HCT116 (cell line): ENCODE data around the gene PRKG1. TPM values are rescaled to one million over a fixed set of nuclear protein-coding genes. Genes with fewer than 3 reads are reported as not detected.

Experiments used
- ATAC-seq: fragments of 200-7000 bp; cut with Tn5 transposase; 2 replicates; pipeline ENCODE4 v1.9.1; 2020; ENCODE audit warnings: mild to moderate bottlenecking, moderate library complexity
- BruUV-seq: library from RNA; stranded (reverse); fragments of 400-500 nt; replicated peaks from 2 replicates; lab custom pipeline; 2021; lab: Mats Ljungman, UMichigan
- CTCF ChIA-PET: fragments of 300-600 bp; sonication (Branson Sonifier 250); formaldehyde crosslinking; loops from one replicate; lab custom pipeline; 2021; ENCODE audit warnings: antibody characterized with exemption; lab: Charles Lee
- POLR2A ChIA-PET: fragments of 300-600, 350-600 bp; sonication (Branson Sonifier 250); formaldehyde crosslinking; loops from one replicate; lab custom pipeline; 2021; ENCODE audit warnings: antibody characterized with exemption; lab: Charles Lee
- RAD21 ChIA-PET, 2 experiments: fragments of 300-600 bp; sonication (Branson Sonifier 250); formaldehyde crosslinking; loops; one replicate each; lab custom pipeline; 2023; ENCODE audit warnings: low total read pairs in 2 of 2; ENCODE audit not compliant: uncharacterized antibody in 2 of 2, unreplicated experiment in 2 of 2, low non-redundant PET in 1 of 2; lab: Charles Lee
- DNase-seq: peaks from one replicate; pipeline ENCODE4 v3.0.0-alpha.2; 2010; ENCODE audit warnings: low read depth, low spot score
- H2AFZ ChIP-seq: fragments of 200-600 bp; shearing (Covaris generic), sonication (generic); 2 replicates; pipeline ENCODE4 v1.6.1; 2017; ENCODE audit warnings: low read depth, mixed run types, mixed read lengths, antibody characterized with exemption, low read length; ENCODE audit not compliant: poor library complexity, severe bottlenecking
- H3K27ac ChIP-seq: 2 replicates; pipeline ENCODE4 v1.5.1; 2012; ENCODE audit warnings: low read depth, low read length
- H3K27me3 ChIP-seq: fragments of 200-600 bp; sonication (generic); 2 replicates; pipeline ENCODE4 v1.6.1; 2016; ENCODE audit warnings: mixed run types, low read length, mixed read lengths; ENCODE audit not compliant: insufficient read depth
- H3K36me3 ChIP-seq, 2 experiments: fragments of 200-500 bp in 1 of 2; fragments of 200-600 bp in 1 of 2; sonication (Bioruptor generic) in 1 of 2; sonication (generic) in 1 of 2; 2 replicates each; pipeline versions ENCODE4 v1.5.1 to v1.6.1; 2014 to 2016; ENCODE audit warnings: low read length in 2 of 2, inconsistent platforms in 1 of 2, mixed read lengths in 1 of 2, mixed run types in 1 of 2; ENCODE audit not compliant: insufficient read depth in 2 of 2, control insufficient read depth in 1 of 2
- H3K4me1 ChIP-seq, 2 experiments: fragments of 200-600 bp in 1 of 2; sonication (generic) in 1 of 2; 2 replicates each; pipeline versions ENCODE4 v1.5.1 to v1.6.1; 2012 to 2017; ENCODE audit warnings: low read length in 2 of 2, inconsistent platforms in 1 of 2, mild to moderate bottlenecking in 1 of 2, mixed read lengths in 1 of 2, mixed run types in 1 of 2, moderate library complexity in 1 of 2; ENCODE audit not compliant: insufficient read depth in 2 of 2, control insufficient read depth in 1 of 2
- H3K4me2 ChIP-seq: fragments of 200-600 bp; sonication (generic); 2 replicates; pipeline ENCODE4 v1.6.1; 2017; ENCODE audit warnings: mixed run types, low read length, mixed read lengths
- H3K4me3 ChIP-seq, 2 experiments: fragments of 200-600 bp in 1 of 2; sonication (generic) in 1 of 2; replicated peaks in 1 of 2; 2 replicates each; pipeline ENCODE4 v1.5.1; 2011 to 2016; ENCODE audit warnings: low read length in 2 of 2, control low read depth in 1 of 2, low read depth in 1 of 2, mild to moderate bottlenecking in 1 of 2, mixed read lengths in 1 of 2, mixed run types in 1 of 2
- H3K79me2 ChIP-seq: fragments of 200-600 bp; sonication (generic); 2 replicates; pipeline ENCODE4 v1.6.1; 2017; ENCODE audit warnings: mild to moderate bottlenecking, mixed run types, low read length, moderate library complexity, mixed read lengths; ENCODE audit not compliant: insufficient read depth
- H3K9ac ChIP-seq: fragments of 200-600 bp; sonication (generic); 2 replicates; pipeline ENCODE4 v1.6.1; 2016; ENCODE audit warnings: low read length, mixed read lengths
- H3K9me2 ChIP-seq: fragments of 200-600 bp; sonication (generic), shearing (Covaris generic); 2 replicates; pipeline ENCODE4 v1.6.1; 2017; ENCODE audit warnings: mixed run types, mild to moderate bottlenecking, moderate library complexity; ENCODE audit not compliant: insufficient read depth
- H3K9me3 ChIP-seq, 2 experiments: fragments of 200-500 bp in 1 of 2; fragments of 200-600 bp in 1 of 2; sonication (Bioruptor generic) in 1 of 2; sonication (generic) in 1 of 2; 2 replicates each; pipeline ENCODE4 v1.6.1; 2014 to 2017; ENCODE audit warnings: low read length in 2 of 2, mixed read lengths in 2 of 2, inconsistent platforms in 1 of 2, low read depth in 1 of 2, mild to moderate bottlenecking in 1 of 2, mixed run types in 1 of 2, moderate library complexity in 1 of 2; ENCODE audit not compliant: control insufficient read depth in 1 of 2, insufficient read depth in 1 of 2
- H4K20me1 ChIP-seq: fragments of 200-600 bp; sonication (generic), shearing (Covaris generic); 2 replicates; pipeline ENCODE4 v1.6.1; 2017; ENCODE audit warnings: mixed run types, mild to moderate bottlenecking, moderate library complexity; ENCODE audit not compliant: insufficient read depth
- CEBPB ChIP-seq: IDR thresholded peaks from 2 replicates; pipeline ENCODE4 v1.6.1; 2012; ENCODE audit warnings: low read depth
- ELF1 ChIP-seq: IDR thresholded peaks from 2 replicates; pipeline ENCODE4 v1.6.1; 2012; ENCODE audit warnings: low read depth, borderline replicate concordance
- JUND ChIP-seq: IDR thresholded peaks from 2 replicates; pipeline ENCODE4 v1.6.1; 2012
- POLR2A ChIP-seq: IDR thresholded peaks from 2 replicates; pipeline ENCODE4 v1.7.0; 2011; ENCODE audit warnings: borderline replicate concordance; ENCODE audit not compliant: insufficient read depth, insufficient read length; ENCODE audit errors: extremely low read depth
- SRF ChIP-seq: IDR thresholded peaks from 2 replicates; pipeline ENCODE4 v1.6.1; 2012; ENCODE audit warnings: low read depth
- YY1 ChIP-seq: IDR thresholded peaks from 2 replicates; pipeline ENCODE4 v1.6.1; 2011; ENCODE audit warnings: low read length, low read depth, moderate library complexity, mild to moderate bottlenecking; ENCODE audit not compliant: insufficient replicate concordance; ENCODE audit errors: extremely low read depth
- ZFX ChIP-seq: fragments of 450-650 bp; IDR thresholded peaks from 2 replicates; pipeline ENCODE4 v1.6.1; 2017
- intact Hi-C: fragments of 100-400 bp; cut with micrococcal nuclease; formaldehyde crosslinking; loops from 2 replicates; pipeline ENCODE4 v1.10.0; 2022
- total RNA-seq: library from RNA; stranded (reverse); gene quantifications from one replicate; pipeline ENCODE4 v1.2.1, GENCODE V29; 2021; ENCODE audit not compliant: unreplicated experiment
- TF ChIP-seq, protein P1 (sequence below): IDR thresholded peaks from 2 replicates; pipeline ENCODE4 v1.6.1; 2011; ENCODE audit warnings: mild to moderate bottlenecking, low read length, moderate library complexity; ENCODE audit not compliant: insufficient replicate concordance; ENCODE audit errors: extremely low read depth
- TF ChIP-seq, protein P2 (sequence below): IDR thresholded peaks from 2 replicates; pipeline ENCODE4 v1.6.1; 2012
- TF ChIP-seq, protein P3 (sequence below): IDR thresholded peaks from 2 replicates; pipeline ENCODE4 v1.6.1; 2012

Gene PRKG1
- total RNA-seq, 1 experiment from 2014 or later: 1.4 TPM

DNA sequence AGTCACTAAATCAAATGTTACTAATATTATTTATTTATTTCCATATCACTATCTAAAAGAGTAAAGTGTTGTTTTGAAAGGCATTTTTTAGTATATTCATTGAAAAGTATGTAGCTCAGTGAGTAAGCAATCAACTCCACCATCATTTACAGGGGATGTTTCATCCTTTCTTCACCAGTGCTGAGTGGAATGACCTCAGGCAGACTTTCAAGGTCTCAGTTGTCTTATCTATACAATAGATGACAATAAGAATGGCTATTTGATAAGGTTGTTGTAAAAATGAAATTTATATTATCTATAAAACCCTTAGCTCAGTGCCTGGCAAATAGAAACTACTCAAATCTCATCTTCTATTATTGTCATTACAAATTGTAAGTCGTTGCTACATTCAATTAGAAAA lies 829.4 kb downstream of the PRKG1 start:
- no TSS peak for BruUV-seq
- Histone ChIP-seq H2AFZ (no peak overlapping the region), H3K4me3 (no peak overlapping the region), H3K27ac (no peak overlapping the region), H3K9me2 (no peaks in the 10 kb centered on the region), H3K4me1 (no peaks in the 10 kb centered on the region), H3K36me3 (no peaks in the 10 kb centered on the region), H3K9ac (no peak overlapping the region), H3K79me2 (no peaks in the 10 kb centered on the region), H3K4me2 (no peak overlapping the region), H3K27me3 (peaks cover 6% of the 10 kb centered on the region; the same call in 1 of the 2 replicates), H4K20me1 (no peaks in the 10 kb centered on the region), H3K9me3 (no peaks in the 10 kb centered on the region)
- TF ChIP-seq ELF1: no peak
- TF ChIP-seq, protein P1, sequence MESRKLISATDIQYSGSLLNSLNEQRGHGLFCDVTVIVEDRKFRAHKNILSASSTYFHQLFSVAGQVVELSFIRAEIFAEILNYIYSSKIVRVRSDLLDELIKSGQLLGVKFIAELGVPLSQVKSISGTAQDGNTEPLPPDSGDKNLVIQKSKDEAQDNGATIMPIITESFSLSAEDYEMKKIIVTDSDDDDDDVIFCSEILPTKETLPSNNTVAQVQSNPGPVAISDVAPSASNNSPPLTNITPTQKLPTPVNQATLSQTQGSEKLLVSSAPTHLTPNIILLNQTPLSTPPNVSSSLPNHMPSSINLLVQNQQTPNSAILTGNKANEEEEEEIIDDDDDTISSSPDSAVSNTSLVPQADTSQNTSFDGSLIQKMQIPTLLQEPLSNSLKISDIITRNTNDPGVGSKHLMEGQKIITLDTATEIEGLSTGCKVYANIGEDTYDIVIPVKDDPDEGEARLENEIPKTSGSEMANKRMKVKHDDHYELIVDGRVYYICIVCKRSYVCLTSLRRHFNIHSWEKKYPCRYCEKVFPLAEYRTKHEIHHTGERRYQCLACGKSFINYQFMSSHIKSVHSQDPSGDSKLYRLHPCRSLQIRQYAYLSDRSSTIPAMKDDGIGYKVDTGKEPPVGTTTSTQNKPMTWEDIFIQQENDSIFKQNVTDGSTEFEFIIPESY: no peak
- TF ChIP-seq SRF: no peak
- TF ChIP-seq YY1: no peak
- no peak for TF ChIP-seq POLR2A
- no peak for TF ChIP-seq CEBPB
- TF ChIP-seq, protein P2, sequence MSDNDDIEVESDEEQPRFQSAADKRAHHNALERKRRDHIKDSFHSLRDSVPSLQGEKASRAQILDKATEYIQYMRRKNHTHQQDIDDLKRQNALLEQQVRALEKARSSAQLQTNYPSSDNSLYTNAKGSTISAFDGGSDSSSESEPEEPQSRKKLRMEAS: no peak
- TF ChIP-seq, protein P3, sequence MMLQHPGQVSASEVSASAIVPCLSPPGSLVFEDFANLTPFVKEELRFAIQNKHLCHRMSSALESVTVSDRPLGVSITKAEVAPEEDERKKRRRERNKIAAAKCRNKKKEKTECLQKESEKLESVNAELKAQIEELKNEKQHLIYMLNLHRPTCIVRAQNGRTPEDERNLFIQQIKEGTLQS: no peak
- no peak for TF ChIP-seq ZFX
- TF ChIP-seq JUND: no peak
- intact Hi-C loops: no loop called here
- RAD21 ChIA-PET: no interaction called here
- CTCF ChIA-PET: no interaction called here
- POLR2A ChIA-PET: no interaction called here
- DNase-seq: no peak
- no peak for ATAC-seq
